DOHH2 (cell line): Measurements from ENCODE around the gene CLASP1.

Source experiments
- H3F3A ChIP-seq: fragments of 200-600 bp; sonication (generic), shearing (Covaris generic); 2 replicates; pipeline ENCODE4 v1.6.0; 2016; ENCODE audit warnings: antibody characterized with exemption, mild to moderate bottlenecking; ENCODE audit not compliant: control insufficient read depth, insufficient read depth
- H3K27ac ChIP-seq: fragments of 200-600 bp; sonication (generic); 2 replicates; pipeline ENCODE4 v1.5.1; 2014; ENCODE audit warnings: low read depth, mild to moderate bottlenecking, low read length, moderate library complexity
- H3K27me3 ChIP-seq: fragments of 200-600 bp; sonication (generic); 2 replicates; pipeline ENCODE4 v1.6.1; 2014; ENCODE audit warnings: mild to moderate bottlenecking, low read length, mixed read lengths; ENCODE audit not compliant: control insufficient read depth
- H3K36me3 ChIP-seq: fragments of 200-600 bp; sonication (generic); 2 replicates; pipeline ENCODE4 v1.6.1; 2014; ENCODE audit warnings: mild to moderate bottlenecking, low read length, moderate library complexity, mixed read lengths; ENCODE audit not compliant: control insufficient read depth
- H3K4me1 ChIP-seq: fragments of 200-600 bp; sonication (generic); 2 replicates; pipeline ENCODE4 v1.6.1; 2014; ENCODE audit warnings: mild to moderate bottlenecking, low read length, mixed read lengths; ENCODE audit not compliant: control insufficient read depth
- H3K4me2 ChIP-seq: fragments of 200-600 bp; sonication (generic); 2 replicates; pipeline ENCODE4 v1.6.0; 2014; ENCODE audit warnings: mild to moderate bottlenecking, low read length, moderate library complexity
- H3K4me3 ChIP-seq: fragments of 200-600 bp; sonication (generic); 2 replicates; pipeline ENCODE4 v1.5.1; 2014; ENCODE audit warnings: mild to moderate bottlenecking, low read length, mixed read lengths
- H3K79me2 ChIP-seq: fragments of 200-600 bp; sonication (generic); 2 replicates; pipeline ENCODE4 v1.6.1; 2014; ENCODE audit warnings: mild to moderate bottlenecking, low read length, mixed read lengths; ENCODE audit not compliant: control insufficient read depth
- H3K9me2 ChIP-seq: fragments of 200-600 bp; sonication (generic); replicated peaks from 2 replicates; pipeline ENCODE4 v1.6.1; 2014; ENCODE audit warnings: mild to moderate bottlenecking, low read length, mixed read lengths; ENCODE audit not compliant: control insufficient read depth
- H3K9me3 ChIP-seq: fragments of 200-600 bp; sonication (generic); 2 replicates; pipeline ENCODE4 v1.6.1; 2014; ENCODE audit warnings: antibody characterized with exemption, low read length, mixed read lengths; ENCODE audit not compliant: control insufficient read depth, insufficient read depth
- H4K20me1 ChIP-seq: fragments of 200-600 bp; sonication (generic); 2 replicates; pipeline ENCODE4 v1.6.0; 2014; ENCODE audit warnings: low read depth, mild to moderate bottlenecking, antibody characterized with exemption, low read length, moderate library complexity; ENCODE audit not compliant: control insufficient read depth, insufficient read depth
- CTCF ChIP-seq: fragments of 200-600 bp; sonication (generic); IDR thresholded peaks from one replicate; pipeline ENCODE4 v1.5.1; 2014; ENCODE audit warnings: antibody characterized with exemption, mild to moderate bottlenecking, low read depth, low read length; ENCODE audit not compliant: poor library complexity, severe bottlenecking
- EZH2phosphoT487 ChIP-seq: fragments of 200-600 bp; sonication (generic); IDR thresholded peaks from 2 replicates; pipeline ENCODE4 v1.6.1; 2017; ENCODE audit warnings: borderline replicate concordance, mild to moderate bottlenecking, antibody characterized with exemption, low read length, moderate library complexity, mixed read lengths

The CLASP1 gene

GRCh38 chr2:121577381-121577780 is 71.9 kb downstream of the CLASP1 start:
- Histone ChIP-seq H4K20me1 (no peaks in the 10 kb centered on the region), H3K79me2 (peaks cover 70% of the 10 kb centered on the region), H3K4me1 (no peaks in the 10 kb centered on the region), H3K9me2 (no peaks in the 10 kb centered on the region), H3K27ac (no peak overlapping the region), H3K4me3 (no peak overlapping the region), H3F3A (0 out of 2 replicates have a peak, but pooled peaks cover 8% of the 10 kb centered on the region), H3K4me2 (no peak overlapping the region), H3K27me3 (no peaks in the 10 kb centered on the region), H3K36me3 (no peaks in the 10 kb centered on the region), H3K9me3 (no peaks in the 10 kb centered on the region)
- TF ChIP-seq EZH2phosphoT487 (no peak), CTCF (no peak)

- Histone ChIP-seq H3K9me3 (no peaks in the 10 kb centered on the region), H4K20me1 (no peaks in the 10 kb centered on the region), H3K9me2 (no peaks in the 10 kb centered on the region), H3K27me3 (no peaks in the 10 kb centered on the region), H3F3A (0 out of 2 replicates have a peak, but pooled peaks cover 8% of the 10 kb centered on the region), H3K4me1 (no peaks in the 10 kb centered on the region), H3K4me2 (no peak overlapping the region), H3K4me3 (no peak overlapping the region), H3K36me3 (no peaks in the 10 kb centered on the region), H3K27ac (no peak overlapping the region), H3K79me2 (peaks cover 70% of the 10 kb centered on the region)
- TF ChIP-seq EZH2phosphoT487: no peak
- TF ChIP-seq CTCF: no peak
Observed at GRCh38 chr2:121576263-121576662, 73.0 kb downstream of the CLASP1 start.

- peaks cover 70% of the 10 kb centered on the region for H3K79me2 ChIP-seq
Observed at GRCh38 chr2:121575800-121576199, 73.5 kb downstream of the CLASP1 start.

More at GRCh38 chr2:121575800-121576199, 73.5 kb downstream of the CLASP1 start:
- no peaks in the 10 kb centered on the region for H3K27me3 ChIP-seq
- no peaks in the 10 kb centered on the region for H3K4me1 ChIP-seq
- H3K4me2 ChIP-seq: no peak overlapping the region
- H3K4me3 ChIP-seq: no peak overlapping the region
- H3K36me3 ChIP-seq: no peaks in the 10 kb centered on the region
- 0 out of 2 replicates have a peak, but pooled peaks cover 8% of the 10 kb centered on the region for H3F3A ChIP-seq
- TF ChIP-seq EZH2phosphoT487 (no peak), CTCF (no peak)
- no peaks in the 10 kb centered on the region for H4K20me1 ChIP-seq
- H3K27ac ChIP-seq: no peak overlapping the region
- H3K9me2 ChIP-seq: no peaks in the 10 kb centered on the region
- H3K9me3 ChIP-seq: no peaks in the 10 kb centered on the region
